ENCODE results near the gene PLEKHM3.

- TF ChIP-seq MYC (IDR thresholded peaks at IDR 0.05; ENCODE audit: low read depth, low read length) (no peak), CTCF (IDR thresholded peaks at IDR 0.05; ENCODE audit: low read depth, low read length) (no peak), POLR2A (IDR thresholded peaks at IDR 0.05; ENCODE audit: extremely low read depth, insufficient read length) (no peak), MAX (IDR thresholded peaks at IDR 0.05; ENCODE audit: low read depth, low read length) (no peak)
Measured at GRCh38 chr2:207805566-207806226, 219.6 kb downstream of the PLEKHM3 start.
